ENCODE data around the gene MAPK4. TPM values are rescaled to one million over a fixed set of nuclear protein-coding genes. Genes with fewer than 3 reads are reported as not detected.

Gene MAPK4
- polyA plus RNA-seq, 3 donors = 8.5 to 10.5 (median 9.2) TPM

GRCh38 chr18:50622865-50623393 lies 63.0 kb downstream of the MAPK4 start:
- DNase-seq (ENCODE audit: low read depth in 3 of 3, low spot score in 2 of 3) = no peak

GRCh38 chr18:50623694-50624352 lies 63.9 kb downstream of the MAPK4 start:
- DNase-seq (ENCODE audit: low read depth in 3 of 3, low spot score in 2 of 3) = no peak

GRCh38 chr18:50624981-50625380 lies 65.1 kb downstream of the MAPK4 start:
- DNase-seq (ENCODE audit: low read depth in 3 of 3, low spot score in 2 of 3) = no peak

GRCh38 chr18:50626317-50626716 lies 66.4 kb downstream of the MAPK4 start:
- DNase-seq (ENCODE audit: low read depth in 3 of 3, low spot score in 2 of 3) = no peak

- DNase-seq (ENCODE audit: low read depth in 3 of 3, low spot score in 2 of 3) = no peak
Observed at GRCh38 chr18:50627594-50628532, 68.0 kb downstream of the MAPK4 start.

- no peak for DNase-seq (ENCODE audit: low read depth in 3 of 3, low spot score in 2 of 3)
Observed at GRCh38 chr18:50628533-50628905, 68.6 kb downstream of the MAPK4 start.

- DNase-seq (ENCODE audit: low read depth in 3 of 3, low spot score in 2 of 3) = no peak
Observed at GRCh38 chr18:50629148-50629631, 69.3 kb downstream of the MAPK4 start.

GRCh38 chr18:50630895-50631294 lies 71.0 kb downstream of the MAPK4 start:
- no peak for DNase-seq (ENCODE audit: low read depth in 3 of 3, low spot score in 2 of 3)

- DNase-seq (ENCODE audit: low read depth in 3 of 3, low spot score in 2 of 3) = no peak
Observed at GRCh38 chr18:50632895-50633515, 73.1 kb downstream of the MAPK4 start.

- DNase-seq (ENCODE audit: low read depth in 3 of 3, low spot score in 2 of 3) = no peak
Observed at GRCh38 chr18:50633992-50634391, 74.1 kb downstream of the MAPK4 start.

- no peak for DNase-seq (ENCODE audit: low read depth in 3 of 3, low spot score in 2 of 3)
Observed at GRCh38 chr18:50636366-50637057, 76.6 kb downstream of the MAPK4 start.

GRCh38 chr18:50638016-50638883 lies 78.4 kb downstream of the MAPK4 start:
- no peak for DNase-seq (ENCODE audit: low read depth in 3 of 3, low spot score in 2 of 3)

GRCh38 chr18:50638884-50639420 lies 79.1 kb downstream of the MAPK4 start:
- no peak for DNase-seq (ENCODE audit: low read depth in 3 of 3, low spot score in 2 of 3)

GRCh38 chr18:50639711-50640110 lies 79.8 kb downstream of the MAPK4 start:
- no peak for DNase-seq (ENCODE audit: low read depth in 3 of 3, low spot score in 2 of 3)

GRCh38 chr18:50642439-50642838 lies 82.6 kb downstream of the MAPK4 start:
- DNase-seq (ENCODE audit: low read depth in 3 of 3, low spot score in 2 of 3) = no peak

- no peak for DNase-seq (ENCODE audit: low read depth in 3 of 3, low spot score in 2 of 3)
Observed at GRCh38 chr18:50644146-50644545, 84.3 kb downstream of the MAPK4 start.

- no peak for DNase-seq (ENCODE audit: low read depth in 3 of 3, low spot score in 2 of 3)
Observed at GRCh38 chr18:50644807-50645206, 84.9 kb downstream of the MAPK4 start.

GRCh38 chr18:50647237-50647636 lies 87.3 kb downstream of the MAPK4 start:
- DNase-seq (ENCODE audit: low read depth in 3 of 3, low spot score in 2 of 3) = no peak

GRCh38 chr18:50647792-50648191 lies 87.9 kb downstream of the MAPK4 start:
- no peak for DNase-seq (ENCODE audit: low read depth in 3 of 3, low spot score in 2 of 3)

Data from right renal cortex interstitium (tissue), 3 donors.